BE2C (cell line): ENCODE measurements around the gene PCK1.

Experiments used
- DNase-seq: peaks from one replicate; pipeline ENCODE4 v3.0.0-alpha.2; 2020
- H3K27me3 ChIP-seq: fragments of 250-450 bp; sonication (Bioruptor Pico); 2 replicates; pipeline ENCODE4 v1.5.1; 2020; ENCODE audit warnings: mild to moderate bottlenecking
- H3K36me3 ChIP-seq: fragments of 250-450 bp; sonication (Bioruptor Pico); 2 replicates; pipeline ENCODE4 v1.5.1; 2020; ENCODE audit warnings: mild to moderate bottlenecking
- H3K4me1 ChIP-seq: fragments of 250-450 bp; sonication (Bioruptor Pico); 2 replicates; pipeline ENCODE4 v1.5.1; 2020
- H3K4me3 ChIP-seq: 2 replicates; pipeline ENCODE4 v1.5.1; 2011; ENCODE audit warnings: low read depth, low read length
- H3K9me3 ChIP-seq: fragments of 250-450 bp; sonication (Bioruptor Pico); 2 replicates; pipeline ENCODE4 v1.5.1; 2020
- TF ChIP-seq, protein P1 (sequence below): IDR thresholded peaks from 2 replicates; pipeline ENCODE4 v1.5.1; 2012; ENCODE audit warnings: mild to moderate bottlenecking, low read depth, low read length

The PCK1 gene

DNA sequence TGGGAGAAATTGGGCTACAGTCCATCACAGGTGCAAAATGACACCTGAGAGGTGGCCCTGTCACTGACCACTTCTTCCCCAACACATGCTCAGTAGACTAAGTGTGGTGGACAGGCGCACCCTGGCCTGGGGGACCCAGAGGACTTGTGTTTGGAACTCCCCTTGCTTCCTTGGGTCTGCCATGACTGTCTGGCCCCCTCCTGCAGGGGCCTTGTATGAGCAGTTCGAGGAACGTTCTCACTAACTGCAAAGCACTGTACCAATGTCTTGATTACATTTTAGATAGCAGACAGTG is 4.0 kb upstream of the PCK1 start:
- DNase-seq, result no peak
- H3K27me3 ChIP-seq, result peaks cover 54% of the 10 kb centered on the region
- no peaks in the 10 kb centered on the region for H3K36me3 ChIP-seq
- H3K9me3 ChIP-seq, result no peaks in the 10 kb centered on the region
- peaks cover 3% of the 10 kb centered on the region; the same call in 1 of the 2 replicates for H3K4me1 ChIP-seq
- H3K4me3 ChIP-seq, result no peak overlapping the region
- TF ChIP-seq, protein P1, sequence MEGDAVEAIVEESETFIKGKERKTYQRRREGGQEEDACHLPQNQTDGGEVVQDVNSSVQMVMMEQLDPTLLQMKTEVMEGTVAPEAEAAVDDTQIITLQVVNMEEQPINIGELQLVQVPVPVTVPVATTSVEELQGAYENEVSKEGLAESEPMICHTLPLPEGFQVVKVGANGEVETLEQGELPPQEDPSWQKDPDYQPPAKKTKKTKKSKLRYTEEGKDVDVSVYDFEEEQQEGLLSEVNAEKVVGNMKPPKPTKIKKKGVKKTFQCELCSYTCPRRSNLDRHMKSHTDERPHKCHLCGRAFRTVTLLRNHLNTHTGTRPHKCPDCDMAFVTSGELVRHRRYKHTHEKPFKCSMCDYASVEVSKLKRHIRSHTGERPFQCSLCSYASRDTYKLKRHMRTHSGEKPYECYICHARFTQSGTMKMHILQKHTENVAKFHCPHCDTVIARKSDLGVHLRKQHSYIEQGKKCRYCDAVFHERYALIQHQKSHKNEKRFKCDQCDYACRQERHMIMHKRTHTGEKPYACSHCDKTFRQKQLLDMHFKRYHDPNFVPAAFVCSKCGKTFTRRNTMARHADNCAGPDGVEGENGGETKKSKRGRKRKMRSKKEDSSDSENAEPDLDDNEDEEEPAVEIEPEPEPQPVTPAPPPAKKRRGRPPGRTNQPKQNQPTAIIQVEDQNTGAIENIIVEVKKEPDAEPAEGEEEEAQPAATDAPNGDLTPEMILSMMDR, result no peak

DNA sequence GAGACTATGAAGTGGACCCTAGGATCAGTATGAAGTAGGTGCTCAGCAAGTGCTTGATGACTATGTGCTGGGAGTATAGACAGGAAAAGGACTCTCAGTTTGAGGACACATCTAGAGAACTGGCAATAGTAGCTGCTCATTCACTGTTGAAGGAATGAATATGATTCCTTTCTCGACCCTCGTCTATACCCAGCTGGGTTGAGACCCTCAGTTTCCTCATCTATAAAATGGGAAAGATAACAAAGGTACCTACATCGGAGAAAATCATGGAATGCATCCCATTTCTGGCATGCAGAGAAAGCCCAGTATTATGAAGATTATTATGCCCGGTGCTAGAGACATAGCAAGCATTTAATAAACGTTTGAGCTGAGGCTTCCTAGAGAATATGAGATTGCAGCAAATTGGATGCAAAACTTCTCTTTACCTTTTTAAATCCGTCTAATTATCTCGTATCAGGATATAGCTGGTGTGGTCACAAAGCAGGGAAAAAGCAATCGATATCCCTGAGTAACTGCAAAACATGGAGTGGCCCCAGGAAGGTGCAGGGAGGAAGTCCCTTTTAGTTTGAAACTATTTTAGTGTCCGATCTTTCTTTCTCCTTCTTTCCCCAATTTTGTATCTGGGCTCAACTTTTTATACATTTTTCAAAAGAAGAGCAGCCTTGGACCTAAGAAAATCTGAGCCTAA is 2.8 kb upstream of the PCK1 start:
- no peak for DNase-seq
- TF ChIP-seq, protein P1, result no peak
- Histone ChIP-seq H3K4me3 (no peak overlapping the region), H3K9me3 (no peaks in the 10 kb centered on the region), H3K36me3 (no peaks in the 10 kb centered on the region), H3K4me1 (peaks cover 3% of the 10 kb centered on the region; the same call in 1 of the 2 replicates), H3K27me3 (peaks cover 49% of the 10 kb centered on the region)

DNA sequence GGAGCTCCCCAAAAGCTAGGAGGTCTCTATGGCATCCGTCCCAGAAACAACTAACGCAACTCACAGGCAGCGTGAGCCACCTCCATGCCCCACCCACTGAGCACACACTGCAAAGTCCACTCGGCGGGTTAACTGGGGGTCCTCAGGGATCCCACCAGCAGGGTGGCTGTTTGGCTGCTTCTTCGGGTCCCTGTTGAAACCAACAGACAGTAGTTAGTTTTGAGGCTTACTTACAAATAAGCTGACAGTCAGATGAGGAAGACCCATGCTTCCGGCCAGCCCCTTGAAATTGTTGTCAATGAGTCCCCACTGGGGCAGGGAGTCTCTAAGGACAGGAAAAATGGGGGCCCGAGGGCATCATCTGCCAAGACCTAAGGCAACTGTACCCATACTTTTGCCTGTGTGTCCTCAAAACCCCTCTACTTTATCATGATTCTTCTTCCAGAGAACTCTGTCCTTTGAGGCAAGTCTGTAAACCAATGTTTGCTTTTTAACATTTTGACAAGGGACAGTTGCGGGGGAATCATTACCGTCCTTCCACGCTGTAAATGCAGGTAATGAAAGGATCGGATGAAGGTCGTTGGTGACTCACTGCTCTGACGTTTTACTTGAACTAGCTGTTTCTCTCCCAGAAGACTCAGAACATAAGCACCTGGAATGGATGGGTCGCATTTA is 2.2 kb upstream of the PCK1 start:
- TF ChIP-seq, protein P1, result no peak
- peaks cover 53% of the 10 kb centered on the region for H3K27me3 ChIP-seq

DNA sequence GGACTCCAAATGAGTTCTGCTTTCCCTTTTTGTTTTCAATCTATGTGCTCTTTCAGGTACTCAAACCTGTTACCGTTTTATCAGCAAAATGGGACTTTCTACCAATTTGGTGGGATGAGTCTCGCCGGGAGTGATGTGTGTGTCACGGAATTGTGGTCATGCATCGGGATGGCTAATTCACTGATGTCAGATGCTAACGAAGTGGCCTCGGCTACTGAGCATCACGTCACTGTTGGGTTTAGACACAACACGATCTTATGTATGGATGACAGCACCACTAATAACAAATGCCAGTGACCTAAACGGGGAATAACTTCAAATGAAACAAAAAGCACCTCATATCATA is 1.6 kb upstream of the PCK1 start:
- no peak overlapping the region for H3K4me3 ChIP-seq
- no peak for DNase-seq
- peaks cover 3% of the 10 kb centered on the region; the same call in 1 of the 2 replicates for H3K4me1 ChIP-seq
- H3K36me3 ChIP-seq, result no peaks in the 10 kb centered on the region
- H3K9me3 ChIP-seq, result no peaks in the 10 kb centered on the region
- TF ChIP-seq, protein P1, result no peak
- H3K27me3 ChIP-seq, result peaks cover 53% of the 10 kb centered on the region

More for the DNA sequence above, 2.2 kb upstream of the PCK1 start:
- Histone ChIP-seq H3K4me1 (peaks cover 3% of the 10 kb centered on the region; the same call in 1 of the 2 replicates), H3K36me3 (no peaks in the 10 kb centered on the region), H3K4me3 (no peak overlapping the region), H3K9me3 (no peaks in the 10 kb centered on the region)
- no peak for DNase-seq

DNA sequence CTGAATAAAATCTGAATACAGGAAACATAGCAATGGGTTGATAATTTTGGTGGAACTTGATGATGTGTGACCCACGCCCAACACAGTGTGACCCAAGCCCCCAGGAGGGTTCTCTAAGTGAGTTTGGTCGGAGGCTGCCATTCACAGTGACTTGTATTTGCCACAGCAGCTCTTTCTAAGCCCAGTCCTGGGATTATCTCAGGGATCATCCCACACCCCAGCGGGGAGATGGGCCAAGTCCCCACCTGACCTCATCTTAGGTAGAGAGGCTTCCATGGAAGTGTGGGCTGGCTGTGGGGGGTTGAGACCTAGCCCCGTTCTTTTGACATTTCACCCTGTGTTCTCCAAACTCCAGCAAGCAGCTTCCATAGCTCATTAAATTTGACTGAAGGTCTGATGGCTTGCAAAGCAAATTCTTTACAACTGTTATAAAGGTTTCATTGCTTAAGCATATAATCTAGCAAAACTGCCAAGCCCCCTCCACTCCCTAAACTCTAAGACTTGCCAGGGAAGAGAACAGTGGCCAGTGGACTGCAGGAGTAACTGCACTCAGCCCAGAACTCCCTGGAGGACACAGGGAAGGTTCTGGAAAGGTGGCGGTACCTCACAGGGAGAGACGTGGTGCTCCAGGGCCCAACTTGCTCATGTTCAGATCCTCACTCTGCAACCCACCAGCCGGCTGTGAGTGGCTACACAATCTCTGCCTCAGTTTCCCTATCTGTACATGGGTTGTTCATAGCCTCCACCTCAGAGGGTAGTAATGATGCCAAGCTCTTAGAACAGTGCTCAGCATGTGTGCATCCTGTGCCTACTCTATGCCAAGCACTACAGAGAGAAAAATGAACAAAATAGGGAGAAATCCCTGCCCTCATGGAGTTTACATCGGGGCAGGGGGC is 1.0 kb upstream of the PCK1 start:
- TF ChIP-seq, protein P1, result no peak
- no peak for DNase-seq
- Histone ChIP-seq H3K27me3 (peaks cover 52% of the 10 kb centered on the region), H3K36me3 (no peaks in the 10 kb centered on the region), H3K9me3 (no peaks in the 10 kb centered on the region), H3K4me1 (peaks cover 3% of the 10 kb centered on the region; the same call in 1 of the 2 replicates), H3K4me3 (no peak overlapping the region)
